ENCODE data around the gene OLA1. TPM values are rescaled to one million over a fixed set of nuclear protein-coding genes. Genes with fewer than 3 reads are reported as not detected.

Gene OLA1
- total RNA-seq = 103 and 166 TPM in 2 replicates

DNA sequence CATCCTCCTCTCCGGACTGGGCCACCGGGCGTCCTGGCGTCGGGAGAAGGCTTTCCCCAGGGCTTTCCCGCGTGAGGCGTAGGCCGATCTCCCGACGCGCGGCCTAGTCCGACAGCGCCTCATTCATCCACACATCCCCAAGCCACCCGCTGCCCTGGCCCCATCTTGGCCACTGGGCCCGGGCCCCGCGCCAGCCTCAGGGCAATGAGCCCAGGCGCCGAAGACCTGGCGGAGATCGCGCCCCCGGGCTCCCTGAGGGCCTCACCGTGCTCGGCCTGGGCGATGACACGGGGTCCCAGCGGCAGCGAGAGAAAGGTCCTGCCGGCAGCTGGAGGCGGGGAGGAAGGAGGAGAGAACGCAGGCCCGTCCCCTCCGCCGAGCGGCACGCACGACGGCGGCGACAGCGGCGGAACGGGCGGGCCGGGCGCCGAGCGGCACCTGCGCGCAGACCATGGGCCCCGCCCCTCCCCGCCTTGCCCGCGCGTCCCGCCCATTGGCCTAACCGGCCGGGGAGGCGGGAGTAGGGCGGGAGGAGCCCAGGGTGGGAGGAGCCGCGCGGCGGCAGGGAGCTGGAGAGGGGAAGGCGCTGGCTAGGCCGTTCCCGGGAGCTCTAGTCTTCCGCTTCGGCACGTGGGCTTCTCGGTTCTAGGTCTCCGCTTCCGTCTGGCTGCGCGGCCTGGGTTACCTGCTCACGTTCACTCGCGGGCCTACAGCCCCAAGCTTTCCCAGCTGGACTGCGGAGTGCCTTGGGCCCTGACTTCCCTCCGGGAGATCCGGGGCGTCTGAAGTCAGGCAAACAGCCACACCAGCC lies at the start of gene OLA1:
TSS of gene OLA1 (minus strand) at position 346 of the 811 bp plus-strand sequence. CDS start 1,717 bp downstream, outside the sequence.

Other genes starting within 250 kb of the OLA1 start
- not detected in 2 replicates for gene SP9, start 86.4 kb upstream of the OLA1 start, total RNA-seq
- 14.9 and 35.8 TPM in 2 replicates for gene SCRN3, start 147.2 kb upstream of the OLA1 start, total RNA-seq
- 1.7 and 2.3 TPM in 2 replicates for gene GPR155, start 238.5 kb upstream of the OLA1 start, total RNA-seq

Data from tracheal epithelial cell (primary cell).